HG03439 (cell line): ENCODE measurements around the gene ELMOD3.
"Not testable (repeated sequence)": the region's sequence is repeated elsewhere in the genome, so short reads cannot be mapped to it uniquely, and the experiment has no call there.

Source experiments
- ATAC-seq: cut with Tn5 transposase; IDR thresholded peaks from one replicate; pipeline ENCODE4 v1.9.1; 2021; ENCODE audit warnings: mild to moderate bottlenecking, moderate library complexity; ENCODE audit not compliant: unreplicated experiment

Gene ELMOD3

DNA sequence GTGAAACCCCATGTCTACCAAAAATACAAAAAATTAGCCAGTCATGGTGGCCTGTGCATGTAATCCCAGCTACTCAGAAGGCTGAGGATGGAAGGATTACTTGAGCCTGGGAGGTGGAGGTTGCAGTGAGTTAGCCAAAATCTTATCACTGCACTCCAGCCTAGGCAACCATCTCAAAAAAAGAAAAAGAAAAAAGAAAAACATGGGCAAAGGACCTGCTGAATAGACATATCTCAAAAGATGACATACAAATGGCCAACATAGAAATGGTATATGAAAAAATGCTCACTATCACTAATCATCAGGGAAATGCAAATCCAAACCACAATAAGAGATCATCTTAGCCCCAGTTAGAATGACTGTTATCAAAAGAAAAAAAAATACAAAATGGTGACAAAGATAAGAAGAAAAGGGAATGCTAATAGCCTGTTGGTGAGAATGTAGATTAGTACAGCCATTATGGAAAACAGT lies 25.4 kb upstream of the ELMOD3 start:
- ATAC-seq = no peak

DNA sequence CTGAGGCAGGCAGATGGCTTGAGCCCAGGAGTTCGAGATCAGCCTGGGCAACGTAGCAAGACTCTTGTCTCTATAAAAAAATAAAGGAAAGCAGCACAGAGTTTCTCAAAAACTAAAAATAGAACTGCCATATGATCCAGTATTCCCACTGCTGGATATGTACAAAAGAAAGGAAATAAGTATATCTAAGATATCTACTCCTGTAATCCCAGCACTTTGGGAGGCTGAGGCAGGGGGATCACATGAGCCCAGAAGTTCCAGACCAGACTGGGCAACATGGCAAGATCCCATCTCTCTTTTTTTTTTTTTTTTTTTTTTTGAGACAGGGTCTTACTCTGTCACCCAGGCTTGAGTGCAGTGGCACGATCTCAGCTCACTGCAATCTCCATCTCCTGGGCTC lies 24.9 kb upstream of the ELMOD3 start:
- ATAC-seq = not testable (repeated sequence)

DNA sequence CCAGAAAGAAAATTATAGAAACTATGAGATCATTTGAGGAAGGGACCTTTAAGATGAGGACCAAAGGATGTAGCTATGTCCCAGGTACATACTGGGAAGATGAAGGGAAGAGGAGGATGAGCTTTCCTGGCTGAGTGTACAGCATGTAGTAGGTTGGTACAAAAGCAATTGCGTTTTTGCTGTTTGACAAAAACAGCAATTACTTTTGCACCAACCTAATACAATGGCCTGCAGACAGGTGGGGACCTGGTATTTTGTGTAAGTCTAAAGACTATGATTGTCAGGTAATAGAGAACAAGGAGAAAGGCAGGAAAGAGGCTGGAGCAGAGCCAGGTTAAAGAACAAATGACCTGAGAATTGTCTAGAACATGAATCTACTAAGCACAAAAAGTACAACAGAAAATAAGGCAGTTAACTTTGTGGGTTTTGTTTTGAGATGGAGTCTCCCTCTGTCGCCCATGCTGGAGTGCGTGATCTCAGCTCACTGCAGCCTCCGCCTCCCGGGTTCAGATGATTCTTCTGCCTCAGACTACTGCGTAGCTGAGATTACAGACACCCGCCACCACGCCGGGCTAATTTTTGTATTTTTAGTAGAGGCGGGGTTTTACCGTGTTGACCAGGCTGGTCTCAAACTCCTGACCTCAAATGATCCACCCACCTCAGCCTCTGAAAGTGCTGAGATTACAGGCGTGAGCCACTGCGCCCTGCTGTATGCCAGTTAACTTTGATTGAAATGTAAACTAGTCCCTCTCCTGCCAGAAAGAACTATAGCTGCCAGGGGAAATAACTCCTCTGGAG lies 23.5 kb upstream of the ELMOD3 start:
- ATAC-seq = no peak

DNA sequence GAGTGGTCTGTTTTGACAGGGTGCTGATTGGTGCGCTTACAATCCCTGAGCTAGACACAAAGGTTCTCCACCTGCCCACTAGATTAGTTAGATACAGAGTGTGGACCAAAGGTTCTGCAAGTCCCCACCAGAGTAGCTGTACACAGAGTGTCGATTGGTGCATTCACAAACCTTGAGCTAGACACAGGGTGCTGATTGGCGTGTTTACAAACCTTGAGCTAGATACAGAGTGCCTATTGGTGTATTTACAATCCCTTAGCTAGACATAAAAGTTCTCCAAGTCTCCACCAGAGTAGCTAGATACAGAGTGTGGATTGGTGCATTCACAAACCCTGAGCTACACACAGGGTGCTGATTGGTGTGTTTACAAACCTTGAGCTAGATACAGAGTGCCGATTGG lies 20.7 kb upstream of the ELMOD3 start:
- ATAC-seq = not testable (repeated sequence)

DNA sequence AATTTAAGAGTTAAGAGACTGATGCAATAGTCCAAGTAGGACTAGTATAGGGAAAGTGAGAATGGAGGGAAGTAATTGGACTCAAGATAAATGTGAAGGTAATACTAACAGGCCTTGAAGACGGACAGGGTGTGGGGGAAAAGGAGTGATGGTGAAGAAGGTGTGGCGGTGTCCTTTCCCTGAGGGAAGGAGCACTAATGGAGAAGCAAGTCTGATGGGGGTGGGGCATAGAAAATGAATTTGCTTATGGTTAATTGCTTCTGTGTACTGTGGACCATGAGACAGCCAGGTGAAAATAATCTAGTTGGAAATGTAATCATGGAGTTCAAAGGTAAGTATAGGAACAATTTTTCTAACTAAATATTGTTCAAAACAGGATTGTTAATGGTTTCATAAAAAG lies 19.6 kb upstream of the ELMOD3 start:
- no peak for ATAC-seq

DNA sequence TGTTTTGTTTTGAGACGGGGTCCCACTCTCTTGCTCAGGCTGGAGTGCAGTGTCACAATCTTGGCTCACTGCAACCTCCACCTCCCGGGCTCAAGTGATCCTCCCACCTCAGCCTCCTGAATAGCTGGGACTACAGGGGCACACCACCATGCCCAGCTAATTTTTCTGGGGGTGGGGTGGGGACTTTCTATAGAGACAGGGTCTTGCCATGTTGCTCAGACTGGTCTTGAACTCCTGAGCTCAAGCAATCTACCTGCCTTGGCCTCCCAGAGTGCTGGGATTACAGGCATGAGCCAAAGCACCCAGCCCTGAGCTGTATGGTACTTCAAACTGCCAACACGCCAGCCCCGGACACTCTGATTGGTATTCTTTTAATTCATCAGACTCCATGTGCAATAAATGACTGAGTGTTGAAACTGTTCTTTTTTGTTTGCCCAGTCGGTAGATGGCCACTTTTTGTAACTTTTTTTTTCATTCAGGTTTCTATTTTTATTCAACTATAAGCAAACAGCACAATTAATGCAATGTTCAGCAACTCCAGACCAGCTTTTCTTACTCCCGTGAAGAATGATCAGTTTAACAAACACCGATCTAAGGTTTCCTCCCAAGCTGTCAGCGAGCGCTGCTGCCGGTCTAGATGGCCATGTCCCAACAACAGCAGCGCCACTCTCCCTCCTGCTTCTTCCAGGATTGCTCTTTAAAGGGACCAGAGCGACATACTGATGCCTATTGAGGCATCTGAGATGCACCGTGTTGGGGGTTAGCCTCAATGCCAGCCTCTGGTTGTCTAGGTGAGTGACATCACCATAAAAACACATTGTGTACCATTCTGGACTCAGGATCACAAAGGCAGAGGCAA lies 14.3 kb upstream of the ELMOD3 start:
- ATAC-seq = no peak

DNA sequence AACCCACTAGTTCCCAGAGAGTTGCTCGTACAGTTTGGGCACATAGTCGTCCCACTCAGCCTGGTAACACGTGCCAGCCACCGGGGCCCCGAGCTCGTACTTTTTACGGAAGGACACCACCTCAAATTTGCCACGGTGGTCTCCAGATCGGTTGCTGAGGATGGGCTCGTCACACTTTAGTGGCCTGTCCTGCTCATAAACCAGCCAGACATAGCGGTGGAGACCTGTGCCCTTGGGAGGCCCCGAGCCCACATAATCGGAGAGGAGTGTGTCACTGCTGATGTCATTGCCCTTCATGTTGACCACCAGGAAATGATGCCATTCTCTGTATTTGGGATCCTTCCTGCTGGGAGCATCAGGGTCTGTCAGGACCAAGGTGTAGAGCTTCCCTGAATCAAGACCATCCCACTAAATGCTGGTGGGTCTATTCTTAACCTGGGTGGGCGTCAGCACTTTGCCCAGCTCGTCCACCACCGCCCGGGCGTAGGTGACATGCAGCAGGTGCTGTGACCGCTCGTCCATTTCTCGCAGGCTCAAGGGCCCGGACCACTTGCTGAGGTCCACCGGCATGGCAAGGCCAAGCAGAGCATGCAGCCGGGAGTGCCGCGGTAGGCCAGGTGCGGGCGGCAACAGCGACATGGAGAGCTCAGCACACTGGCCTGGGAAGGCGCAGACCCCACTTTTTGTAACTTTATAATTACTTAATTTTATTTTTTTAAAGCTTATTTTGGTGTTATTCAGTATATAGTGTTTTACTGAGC lies 13.1 kb upstream of the ELMOD3 start:
- ATAC-seq = no peak

DNA sequence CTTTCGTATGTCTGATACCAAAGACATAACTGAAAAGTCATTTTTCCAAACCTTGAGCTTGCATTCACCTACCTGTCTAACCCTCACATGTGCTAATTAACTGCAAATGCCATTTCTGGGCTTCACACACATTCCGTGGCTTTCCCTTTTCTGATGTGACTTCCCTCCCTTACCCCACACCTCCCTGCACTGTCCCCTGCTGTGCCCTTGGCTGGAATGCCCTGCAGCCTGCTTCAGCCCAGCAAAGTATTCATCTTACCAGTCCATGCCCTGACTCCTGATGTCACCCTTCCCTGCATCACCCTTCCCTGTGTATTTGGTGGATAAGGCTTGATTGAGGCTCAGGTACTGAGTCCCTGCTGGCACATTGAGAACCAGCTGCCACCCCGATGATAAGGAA lies 12.4 kb upstream of the ELMOD3 start:
- ATAC-seq = no peak

DNA sequence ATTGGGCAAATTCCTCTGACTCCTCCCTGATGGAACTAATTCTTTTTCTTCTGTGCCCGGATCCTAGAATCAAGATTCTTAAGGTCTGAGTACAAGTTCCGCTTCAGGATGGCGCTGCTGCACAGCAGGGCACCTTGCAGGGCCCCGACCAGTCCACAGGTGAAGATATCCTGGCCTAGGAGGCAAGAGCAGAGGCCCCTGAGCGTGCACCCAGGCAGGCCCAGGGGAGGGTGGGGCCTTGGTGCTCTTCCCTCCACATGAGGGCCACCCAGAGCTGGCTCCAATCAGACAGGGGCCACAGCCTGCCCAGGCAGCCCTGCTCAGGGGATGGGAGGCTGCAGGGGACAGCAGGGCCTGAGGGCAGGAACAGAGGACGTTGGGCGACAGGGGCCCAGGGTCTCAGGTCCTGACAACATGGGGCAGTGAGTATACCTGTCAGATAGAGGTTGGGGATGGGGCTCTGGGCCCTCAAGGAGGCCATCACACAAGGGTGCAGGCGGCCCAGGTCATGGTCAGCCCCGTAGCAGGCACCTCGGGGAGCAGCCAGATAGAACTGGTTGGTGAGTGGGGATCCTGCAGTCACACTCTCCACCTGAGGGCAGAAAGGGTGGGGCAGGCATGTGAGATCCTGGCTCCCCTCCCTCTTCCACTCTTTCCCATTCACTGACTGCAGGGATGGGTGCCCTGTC lies 11.2 kb upstream of the ELMOD3 start:
- ATAC-seq = not testable (repeated sequence)

DNA sequence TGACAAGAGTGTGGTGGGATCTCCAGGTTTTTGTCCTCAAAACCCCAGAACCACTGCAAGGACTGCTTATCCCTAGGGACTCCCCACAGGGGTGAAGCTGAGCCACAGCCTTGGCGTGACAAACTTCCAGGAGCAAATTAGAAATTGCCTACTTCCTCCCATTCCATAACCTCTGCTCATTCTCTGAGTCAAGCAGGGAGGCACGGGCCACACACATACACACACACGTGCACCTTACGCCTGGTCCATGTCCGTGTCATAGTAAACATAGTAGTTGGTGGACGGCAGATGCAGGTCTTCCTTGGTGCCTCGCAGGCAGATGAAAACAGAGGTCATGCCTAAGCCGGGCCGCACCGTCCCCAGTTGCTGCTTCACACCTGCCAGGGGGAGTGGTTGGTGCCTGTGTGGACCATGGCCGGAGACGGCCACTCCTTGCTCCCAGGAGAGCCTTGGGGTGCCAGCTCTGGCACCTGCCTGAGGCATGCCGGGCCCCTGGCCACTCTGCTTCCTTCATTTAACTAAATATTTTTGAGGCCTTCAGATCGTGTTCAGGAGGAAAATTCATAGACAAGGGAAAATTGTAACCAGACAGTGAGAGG lies 10.1 kb upstream of the ELMOD3 start:
- no peak for ATAC-seq

DNA sequence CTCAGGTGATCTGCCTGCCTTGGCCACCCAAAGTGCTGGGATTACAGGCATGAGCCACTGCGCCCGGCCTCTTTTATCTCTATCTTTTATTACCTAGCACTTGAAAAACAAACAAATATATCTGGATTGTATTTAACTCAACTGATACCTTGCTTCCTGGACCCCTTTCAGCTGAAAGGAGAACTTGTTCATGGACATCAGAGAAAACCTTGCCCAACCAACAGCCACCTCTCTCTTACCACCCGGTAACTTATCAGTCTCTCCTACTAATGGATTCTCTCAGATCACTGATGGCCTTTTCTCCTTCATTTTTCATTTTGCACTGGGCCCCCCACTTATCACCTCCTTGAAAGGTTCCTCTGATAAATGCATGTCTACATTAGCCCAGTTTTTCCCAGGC lies 7.0 kb upstream of the ELMOD3 start:
- no peak for ATAC-seq

DNA sequence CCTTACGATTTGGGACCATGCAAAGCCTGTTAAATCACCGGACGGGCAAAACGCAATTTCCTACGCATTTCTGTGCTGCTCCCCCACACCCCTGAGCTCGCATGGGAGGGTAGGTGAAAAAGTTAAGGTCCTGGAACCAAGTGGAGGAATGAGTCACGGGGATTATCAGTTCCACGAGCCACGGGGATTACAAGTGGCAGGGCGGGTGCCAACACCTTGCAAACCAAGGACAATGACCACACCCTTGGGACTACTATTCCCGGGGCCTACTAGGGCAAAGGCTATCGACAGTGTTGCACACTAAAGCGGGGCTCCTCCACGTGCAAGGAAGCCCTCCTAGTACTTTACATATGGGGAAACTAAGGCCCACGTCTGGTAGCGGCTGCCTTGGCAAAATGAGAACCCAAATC lies 688 bp upstream of the ELMOD3 start:
- peak; percentile 17 for ATAC-seq

DNA sequence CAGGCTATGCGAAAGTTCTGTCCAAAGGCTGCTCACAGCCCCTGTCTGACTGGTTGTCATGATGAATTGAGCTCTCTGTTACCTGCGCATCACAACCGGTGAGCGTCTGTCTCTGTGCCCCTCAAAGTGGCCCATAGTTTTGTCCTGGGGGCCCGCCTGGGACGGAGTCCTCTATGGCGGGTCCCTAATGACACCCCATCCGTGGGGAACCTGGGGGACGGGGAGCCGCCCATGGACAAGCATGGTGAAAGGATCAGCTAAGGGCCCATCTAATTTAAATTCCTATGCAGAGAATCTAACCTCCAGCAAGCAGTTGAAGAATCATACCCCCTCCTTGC lies 473 bp downstream of the ELMOD3 start:
- ATAC-seq = peak; percentile 8

DNA sequence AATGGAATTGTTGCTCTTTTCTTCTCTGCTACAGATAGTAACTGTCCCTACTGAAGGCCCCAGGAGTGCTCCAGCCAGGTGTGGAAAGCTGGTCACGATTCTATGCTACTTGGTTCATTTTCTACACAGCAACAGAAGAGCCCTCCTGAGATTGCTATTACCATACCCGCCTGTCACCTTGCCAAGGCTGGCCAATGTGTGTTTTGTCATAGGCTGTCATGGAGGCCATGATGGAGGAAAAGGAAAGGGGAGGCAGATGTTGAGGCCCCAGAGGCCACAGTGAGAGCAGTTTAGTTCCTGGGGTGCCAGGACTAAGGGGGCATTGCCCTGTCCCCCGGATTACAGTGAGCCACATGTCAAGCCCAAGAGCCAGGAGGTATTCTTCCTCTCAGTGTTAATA lies 952 bp downstream of the ELMOD3 start:
- no peak for ATAC-seq

DNA sequence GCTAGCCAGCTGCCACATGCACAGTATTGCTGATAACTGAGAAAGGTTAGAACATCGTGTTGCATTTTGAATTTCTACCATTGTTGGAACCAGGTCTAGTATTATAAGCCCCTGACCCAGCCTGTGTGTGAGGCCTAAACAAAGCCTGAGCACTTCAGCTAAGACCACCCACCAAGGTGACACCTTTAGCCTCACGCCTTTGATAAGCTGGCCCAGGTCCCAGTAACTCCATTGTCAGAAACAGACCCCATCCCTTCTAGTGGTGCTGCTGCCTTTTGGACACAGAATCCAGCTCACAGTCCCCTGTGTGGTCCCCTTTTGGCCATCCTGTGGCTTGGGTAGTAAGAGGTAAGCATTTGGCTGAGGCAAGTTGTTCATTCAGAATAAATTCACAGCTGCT lies 1.6 kb downstream of the ELMOD3 start:
- no peak for ATAC-seq

DNA sequence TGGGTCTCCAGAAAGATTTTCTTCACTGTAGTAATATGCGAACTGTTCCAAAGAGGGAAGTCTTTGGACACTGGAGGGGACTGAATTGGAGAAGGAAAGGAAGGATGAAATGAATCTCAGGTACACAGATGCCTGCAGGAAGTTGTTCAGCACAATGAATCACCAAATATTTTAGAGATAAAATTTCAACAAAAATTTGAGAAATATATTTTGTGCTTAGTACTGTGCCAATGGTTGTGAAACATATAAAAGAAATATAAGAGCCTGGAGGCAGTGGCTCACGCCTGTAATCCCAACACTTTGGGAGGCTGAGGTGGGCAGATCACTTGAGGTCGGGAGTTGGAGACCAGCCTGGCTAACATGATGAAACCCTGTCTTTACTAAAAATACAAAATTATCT lies 3.2 kb downstream of the ELMOD3 start:
- ATAC-seq = no peak

DNA sequence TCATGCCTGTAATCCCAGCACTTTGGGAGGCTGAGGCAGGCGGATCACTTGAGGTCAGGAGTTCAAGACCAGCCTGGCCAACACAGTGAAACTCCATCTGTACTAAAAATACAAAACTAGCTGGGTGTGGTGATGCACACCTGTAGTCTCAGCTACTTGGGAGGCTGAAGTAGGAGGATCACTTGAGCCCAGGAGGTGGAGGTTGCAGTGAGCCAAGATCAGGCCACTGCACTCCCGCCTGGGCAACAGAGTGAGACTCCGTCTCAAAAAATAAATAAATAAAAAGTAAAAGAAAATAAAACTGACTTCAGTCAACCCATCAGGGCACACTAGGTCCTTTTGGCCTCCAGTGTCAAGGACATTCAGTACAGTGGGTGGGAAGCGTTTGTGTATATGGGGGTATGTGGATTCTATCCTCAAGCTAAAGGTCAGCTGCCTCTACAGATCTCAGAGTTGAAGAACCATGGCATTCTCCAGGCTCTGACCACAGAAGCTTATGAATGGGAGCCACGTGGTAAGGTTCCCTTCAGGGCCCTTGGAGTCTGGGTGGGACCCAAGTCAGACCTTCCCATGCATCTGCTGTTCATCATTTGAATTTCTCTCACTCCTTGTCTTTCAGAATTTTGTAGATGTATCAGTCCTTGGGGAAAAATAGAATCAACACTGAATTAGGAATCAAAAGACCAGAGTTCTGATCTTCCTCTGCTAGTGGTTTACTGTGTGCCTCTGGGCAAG lies 8.3 kb downstream of the ELMOD3 start:
- ATAC-seq = not testable (repeated sequence)

DNA sequence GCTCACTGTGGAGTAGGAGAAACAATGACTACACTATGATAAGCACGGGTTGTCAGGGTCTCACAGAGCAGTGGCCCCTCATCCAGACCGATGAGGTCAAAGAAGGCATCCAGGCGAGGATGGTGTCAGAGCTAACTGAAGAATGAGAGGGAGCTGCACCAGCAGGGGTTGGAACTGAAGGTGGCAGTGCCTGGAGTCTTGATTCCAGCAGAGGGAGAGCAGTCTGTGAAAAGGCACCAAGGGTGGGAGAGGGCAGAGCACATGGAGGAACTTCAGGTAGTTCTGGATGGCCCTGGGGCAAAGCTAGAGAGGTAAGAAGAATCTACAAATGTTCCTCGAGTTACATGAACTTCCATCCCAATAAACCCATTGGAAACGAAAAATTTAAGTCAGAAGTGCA lies 12.6 kb downstream of the ELMOD3 start:
- no peak for ATAC-seq

DNA sequence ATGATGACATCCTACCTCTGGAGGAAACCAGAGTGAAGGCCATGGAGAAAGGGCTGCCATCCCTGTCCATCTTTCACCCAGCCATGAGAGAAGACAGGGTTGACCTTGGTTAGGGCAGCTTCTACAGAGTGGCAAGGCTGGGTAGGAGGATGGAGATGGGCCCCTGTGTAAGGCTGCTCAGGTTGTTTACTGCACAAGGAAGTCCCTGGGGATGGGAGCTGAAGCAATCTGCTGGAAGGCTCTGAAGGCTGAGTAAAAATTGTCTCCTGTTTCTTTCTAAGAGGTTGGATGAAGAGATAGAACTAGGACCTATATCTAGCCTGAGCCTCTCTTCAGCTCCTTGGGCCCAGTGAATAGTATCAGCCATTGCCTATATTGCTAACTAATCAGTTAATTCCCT lies 14.4 kb downstream of the ELMOD3 start:
- ATAC-seq = no peak

DNA sequence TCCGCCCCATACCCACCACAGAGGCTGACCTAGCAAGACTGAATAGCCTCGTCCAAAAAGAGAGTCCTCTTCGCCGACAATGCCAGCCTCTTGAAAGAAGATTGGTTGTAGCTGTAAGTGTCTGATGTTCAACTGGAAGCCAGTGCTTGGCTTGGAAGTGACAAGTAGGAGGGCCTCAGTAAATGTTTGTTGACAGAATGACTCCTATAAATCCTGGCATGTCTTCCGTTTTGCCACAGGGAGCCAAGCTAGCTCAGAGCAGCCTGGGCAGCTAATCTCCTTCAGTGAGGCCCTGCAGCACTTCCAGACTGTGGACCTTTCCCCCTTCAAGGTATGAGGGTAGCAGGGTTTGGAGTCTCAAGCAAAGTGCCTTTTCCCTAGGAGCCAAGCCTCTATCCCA lies 14.9 kb downstream of the ELMOD3 start:
- ATAC-seq = no peak
